ENCODE data around the gene HOXA9.

Gene HOXA9

DNA sequence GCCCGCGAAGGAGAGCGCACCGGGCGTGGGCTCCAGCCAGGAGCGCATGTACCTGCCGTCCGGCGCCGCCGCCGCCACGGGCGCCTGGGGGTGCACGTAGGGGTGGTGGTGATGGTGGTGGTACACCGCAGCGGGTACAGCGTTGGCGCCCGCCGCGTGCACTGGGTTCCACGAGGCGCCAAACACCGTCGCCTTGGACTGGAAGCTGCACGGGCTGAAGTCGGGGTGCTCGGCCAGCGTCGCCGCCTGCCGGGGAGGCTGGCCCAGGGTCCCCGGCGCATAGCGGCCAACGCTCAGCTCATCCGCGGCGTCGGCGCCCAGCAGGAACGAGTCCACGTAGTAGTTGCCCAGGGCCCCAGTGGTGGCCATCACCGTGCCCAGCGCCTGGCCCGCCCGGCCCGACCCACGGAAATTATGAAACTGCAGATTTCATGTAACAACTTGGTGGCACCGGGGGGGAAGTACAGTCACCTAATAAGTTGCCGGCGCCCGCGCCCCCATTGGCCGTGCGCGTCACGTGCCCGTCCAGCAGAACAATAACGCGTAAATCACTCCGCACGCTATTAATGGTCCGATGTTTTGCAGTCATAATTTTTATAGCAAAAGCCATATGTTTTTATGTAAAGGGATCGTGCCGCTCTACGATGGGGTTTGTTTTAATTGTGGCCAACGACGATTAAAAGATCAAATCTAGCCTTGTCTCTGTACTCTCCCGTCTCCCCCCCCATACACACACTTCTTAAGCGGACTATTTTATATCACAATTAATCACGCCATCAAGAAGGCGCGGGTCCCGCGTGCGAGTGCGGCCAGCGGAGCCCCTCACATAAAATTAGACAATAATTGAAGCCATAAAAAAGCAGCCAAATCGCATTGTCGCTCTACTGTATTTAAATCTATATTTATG is at the start of gene HOXA9:
TSS of gene HOXA9 (minus strand) at position 449 of the 907 bp plus-strand sequence. CDS start at position 369, 80 bp downstream.
- DNase-seq (ENCODE audit: low read depth in 2 of 2), result no peak

DNA sequence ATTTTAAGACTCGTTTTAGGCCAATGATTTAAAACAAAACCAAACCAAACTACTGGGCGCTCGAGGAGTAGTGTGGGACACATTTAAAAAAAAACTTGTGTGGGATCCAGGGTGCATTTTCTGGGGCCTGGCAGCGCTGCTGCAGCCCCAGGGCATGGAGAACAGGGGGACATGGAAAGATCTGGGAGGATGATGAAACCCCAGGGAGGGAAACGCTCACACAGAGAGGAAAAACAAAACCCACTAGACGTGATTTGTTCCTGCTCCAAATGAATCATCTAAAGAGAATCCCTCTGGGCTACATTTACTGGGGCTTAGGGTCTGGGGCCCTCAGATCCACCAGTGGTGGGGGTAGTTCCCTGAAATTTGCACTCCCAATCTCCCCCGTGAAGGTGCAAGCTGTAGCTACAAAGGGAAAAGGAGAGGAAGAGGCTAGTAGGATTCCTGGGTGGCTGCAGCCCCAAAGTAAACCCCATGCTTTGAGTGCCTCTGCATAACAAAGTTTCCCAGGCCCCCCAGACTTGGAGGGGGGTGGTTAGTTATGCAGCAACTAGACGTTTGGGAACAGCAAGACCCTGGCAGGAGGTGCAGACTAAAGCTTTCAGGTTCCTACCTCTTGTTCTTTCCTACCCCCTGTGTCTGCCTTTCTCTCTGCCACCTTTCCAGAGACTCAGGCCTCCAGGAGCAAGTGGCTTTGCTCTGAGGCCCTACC is 49.1 kb upstream of the HOXA9 start:
- no peak for DNase-seq (ENCODE audit: low read depth in 2 of 2)

- DNase-seq (ENCODE audit: low read depth in 2 of 2), result no peak
Observed at GRCh38 chr7:27213433-27214238, 48.3 kb upstream of the HOXA9 start.

GRCh38 chr7:27212497-27213432 is 47.4 kb upstream of the HOXA9 start:
- DNase-seq (ENCODE audit: low read depth in 2 of 2), result no peak

GRCh38 chr7:27211764-27212204 is 46.4 kb upstream of the HOXA9 start:
- DNase-seq (ENCODE audit: low read depth in 2 of 2), result no peak

DNA sequence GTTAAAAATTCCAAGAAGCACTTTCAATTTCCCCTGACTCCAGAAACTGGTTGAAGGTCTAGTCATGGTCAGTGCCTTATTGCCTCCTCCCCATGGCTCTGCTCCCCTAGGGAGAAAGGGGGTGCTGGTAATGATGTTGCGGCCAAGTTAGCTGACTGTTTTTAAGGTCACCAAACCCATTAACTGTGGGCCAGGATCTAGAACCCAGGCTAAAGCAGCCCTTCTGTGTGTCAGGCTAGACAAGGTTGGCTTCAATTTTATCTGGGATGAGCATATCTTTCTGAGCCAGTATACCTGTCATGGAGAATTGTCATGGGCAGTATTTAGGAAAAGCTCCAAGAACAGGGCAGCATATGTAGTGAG is 45.7 kb upstream of the HOXA9 start:
- no peak for DNase-seq (ENCODE audit: low read depth in 2 of 2)

- peak in 1 of 2 donors; percentile 44 for DNase-seq (ENCODE audit: low read depth in 2 of 2)
Observed at GRCh38 chr7:27210441-27211083, 45.2 kb upstream of the HOXA9 start.

DNA sequence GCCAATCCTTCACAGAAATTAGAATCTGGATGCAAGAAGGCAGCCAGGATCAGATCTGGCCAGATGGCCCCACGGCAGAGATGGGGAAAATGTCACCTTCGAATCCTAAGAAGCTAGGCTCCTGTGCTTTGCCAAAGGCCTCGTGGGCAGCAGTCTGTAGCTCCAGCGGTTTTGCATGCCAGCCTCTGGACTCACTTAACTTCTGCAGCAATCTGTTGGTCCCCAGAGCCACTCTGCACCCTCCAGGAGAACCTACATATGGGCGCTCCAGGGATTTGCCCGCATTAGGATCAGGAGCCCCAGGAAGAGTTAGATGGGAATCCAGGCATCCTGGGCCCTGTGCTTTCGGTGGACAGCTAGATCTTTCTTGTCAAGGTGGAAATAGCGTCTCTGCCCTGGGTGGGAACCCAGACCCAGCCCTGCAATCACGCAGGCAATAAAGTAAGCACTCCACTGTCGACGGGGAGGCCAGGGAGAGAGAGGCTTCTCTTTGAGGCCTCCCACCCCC is 44.6 kb upstream of the HOXA9 start:
- DNase-seq (ENCODE audit: low read depth in 2 of 2), result no peak

GRCh38 chr7:27208998-27209397 is 43.7 kb upstream of the HOXA9 start:
- no peak for DNase-seq (ENCODE audit: low read depth in 2 of 2)

GRCh38 chr7:27207348-27207985 is 42.1 kb upstream of the HOXA9 start:
- no peak for DNase-seq (ENCODE audit: low read depth in 2 of 2)

DNA sequence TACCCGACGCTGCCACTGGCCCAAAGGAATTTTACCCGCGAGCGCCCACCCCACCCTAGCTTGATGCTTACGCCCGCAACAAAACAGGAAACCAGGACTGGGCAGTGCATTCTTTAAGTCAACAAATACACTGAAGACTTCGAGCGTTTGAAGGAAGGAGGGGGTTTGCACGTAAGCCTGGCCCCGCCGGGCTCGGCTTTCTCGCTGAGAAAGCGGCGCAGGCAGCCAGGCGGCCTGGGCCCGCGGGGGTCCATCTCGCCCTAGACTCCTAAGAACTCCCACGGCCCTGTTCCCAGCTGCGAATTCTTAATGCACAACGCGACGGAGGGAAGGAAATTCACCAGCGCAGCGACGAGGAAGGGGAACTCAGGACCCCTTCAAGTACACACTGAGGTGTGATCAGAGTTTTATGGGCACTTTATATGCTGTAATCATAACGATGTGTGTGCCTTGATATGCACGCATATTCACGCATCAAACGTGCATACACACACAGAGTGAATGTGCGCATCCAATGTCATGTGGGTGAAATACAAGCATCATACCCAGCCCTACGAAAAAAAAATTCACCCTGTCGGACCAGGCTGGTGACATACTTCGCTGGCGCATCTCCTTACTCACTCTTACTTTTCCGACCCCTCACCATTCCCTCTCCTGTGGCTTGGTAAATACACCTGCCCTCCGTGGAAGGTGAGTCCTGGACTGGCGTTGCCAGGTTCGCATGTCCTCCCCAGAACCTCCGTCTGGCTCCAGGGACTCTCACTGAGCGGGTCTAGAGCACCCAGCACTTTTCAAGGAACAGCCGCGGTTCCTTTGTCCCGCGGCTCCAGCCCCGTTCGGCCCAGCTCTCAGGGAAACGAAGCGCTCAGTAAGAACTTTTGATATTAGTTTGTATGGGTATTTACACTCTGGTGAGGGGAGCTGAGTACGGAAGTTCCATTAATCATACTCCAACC is 40.3 kb upstream of the HOXA9 start:
- no peak for DNase-seq (ENCODE audit: low read depth in 2 of 2)

DNA sequence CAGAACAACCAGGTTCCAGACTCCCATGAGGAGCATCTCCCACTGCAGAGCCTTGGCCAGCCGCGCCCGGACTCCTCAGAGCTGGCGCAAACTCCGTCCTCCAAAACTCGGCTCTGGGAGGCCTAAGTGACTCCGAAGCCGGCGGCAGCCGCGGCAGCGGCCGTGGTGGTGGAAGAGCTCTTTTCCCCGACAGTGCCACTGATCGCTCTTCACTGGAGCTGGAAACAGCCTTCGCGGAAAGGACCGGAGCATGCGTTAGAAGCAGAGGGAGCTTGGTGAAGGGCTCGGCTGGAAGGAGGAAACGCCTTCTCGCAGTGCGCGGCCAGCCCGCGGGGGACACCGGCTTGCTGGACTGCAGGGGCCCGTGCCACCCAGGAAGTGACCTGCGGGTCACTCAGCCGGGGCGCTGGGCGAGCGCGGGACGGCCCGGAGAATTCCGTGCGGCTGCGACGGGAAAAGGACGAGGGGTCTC is 39.5 kb upstream of the HOXA9 start:
- DNase-seq (ENCODE audit: low read depth in 2 of 2), result no peak

DNA sequence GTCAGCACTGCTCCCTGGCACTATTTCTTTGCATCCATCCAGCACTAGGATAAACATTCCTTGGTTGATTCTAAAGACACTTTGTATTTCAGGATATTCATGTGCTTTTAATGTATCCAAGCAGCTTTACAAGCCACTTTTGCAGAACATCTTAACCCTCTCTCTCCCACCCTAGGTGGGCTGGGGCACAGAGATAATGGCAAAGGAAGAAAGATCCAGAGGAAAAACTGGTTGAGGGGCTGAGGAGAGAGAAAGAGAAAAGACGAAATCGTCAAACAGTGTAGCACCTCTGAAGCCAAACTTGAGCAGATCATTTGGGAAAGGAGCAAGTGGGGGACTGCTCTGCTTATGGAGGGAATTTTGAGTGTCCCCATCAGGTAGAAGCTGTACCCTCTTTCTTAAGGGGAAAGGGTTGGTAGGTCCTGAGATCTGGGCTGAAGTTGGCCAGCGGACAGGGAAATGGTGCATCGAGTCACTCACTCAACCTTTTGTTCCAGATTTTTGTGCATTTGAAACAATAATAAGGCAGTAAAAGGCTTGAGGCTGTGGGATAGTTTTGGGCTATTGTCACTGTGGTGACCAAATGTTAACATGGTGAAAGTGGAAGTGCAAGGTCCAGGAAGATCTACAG is 38.7 kb upstream of the HOXA9 start:
- DNase-seq (ENCODE audit: low read depth in 2 of 2), result no peak

GRCh38 chr7:27203365-27203953 is 38.1 kb upstream of the HOXA9 start:
- no peak for DNase-seq (ENCODE audit: low read depth in 2 of 2)

- no peak for DNase-seq (ENCODE audit: low read depth in 2 of 2)
Observed at GRCh38 chr7:27202862-27203134, 37.5 kb upstream of the HOXA9 start.

DNA sequence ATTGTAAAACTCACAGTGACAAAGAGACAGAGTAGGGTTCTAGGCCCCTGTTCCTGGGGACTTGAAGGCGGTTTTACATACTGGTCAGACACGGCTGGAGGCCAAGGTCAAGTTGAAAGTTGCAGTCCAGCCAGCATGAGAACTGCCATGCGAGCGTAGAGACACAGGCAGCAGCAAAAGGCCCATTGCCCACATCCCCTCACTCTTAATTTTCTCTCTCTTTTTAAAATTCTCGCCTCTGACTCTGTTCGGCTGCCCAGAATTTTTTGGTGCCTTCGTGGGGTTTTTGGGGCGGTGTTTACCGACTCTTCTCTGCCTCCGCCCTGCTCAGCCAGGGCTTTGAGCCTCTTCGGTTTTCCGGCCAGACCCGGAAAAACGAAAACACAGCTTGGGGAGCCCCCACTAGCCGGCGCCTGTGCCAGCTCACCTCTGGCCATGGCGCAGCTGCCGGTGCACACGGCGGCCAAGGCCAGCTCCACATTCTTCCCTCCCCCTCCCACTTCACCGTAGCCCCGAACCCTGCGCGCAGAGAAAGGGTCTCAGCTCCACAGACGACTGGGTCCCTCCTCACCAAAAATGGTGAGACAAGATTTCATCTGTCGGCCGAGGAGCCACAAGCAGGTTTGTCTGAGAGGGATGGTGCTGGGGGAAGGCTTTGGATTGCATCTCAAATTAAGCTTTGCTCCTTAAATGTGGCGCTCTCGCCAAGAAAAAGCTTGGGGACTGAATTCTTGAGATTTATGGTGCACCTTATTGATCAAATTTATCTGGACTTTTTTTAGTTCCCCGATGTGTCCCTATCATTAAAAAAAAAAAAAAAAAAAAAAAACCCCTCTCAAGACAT is 36.9 kb upstream of the HOXA9 start:
- DNase-seq (ENCODE audit: low read depth in 2 of 2), result no peak

- no peak for DNase-seq (ENCODE audit: low read depth in 2 of 2)
Observed at GRCh38 chr7:27201580-27202017, 36.3 kb upstream of the HOXA9 start.

Measured in stimulated activated CD4-positive, alpha-beta T cell treated with anti-CD3 and anti-CD28 coated beads, Interleukin-15, amount 100 ng/mL, for 48 hours (primary cell).